Liver (tissue), 3 donors: ENCODE data around the gene TBC1D20.

ENCODE experiments used
- FOXA1 ChIP-seq: IDR thresholded peaks from 2 replicates; pipeline ENCODE4 v1.6.1; 2016; ENCODE audit warnings: antibody characterized with exemption
- SP1 ChIP-seq: IDR thresholded peaks from 2 replicates; pipeline ENCODE4 v1.6.1; 2018; ENCODE audit warnings: antibody characterized with exemption, mild to moderate bottlenecking
- TAF1 ChIP-seq: conservative IDR thresholded peaks from 2 replicates; pipeline ENCODE4 v1.6.1; 2016; ENCODE audit warnings: antibody characterized with exemption, mild to moderate bottlenecking
- YY1 ChIP-seq: IDR thresholded peaks from 2 replicates; pipeline ENCODE4 v1.6.1; 2016; ENCODE audit warnings: antibody characterized with exemption, mild to moderate bottlenecking
- TF ChIP-seq, protein P1 (sequence below): fragments of 150-350 bp; IDR thresholded peaks from 2 replicates; pipeline ENCODE4 v1.5.1; 2017; ENCODE audit warnings: improper control_type of control experiment, low read depth, low read length; ENCODE audit not compliant: missing input control
- TF ChIP-seq, protein P2 (sequence below): IDR thresholded peaks from 2 replicates; pipeline ENCODE4 v1.6.1; 2016; ENCODE audit warnings: antibody characterized with exemption
- TF ChIP-seq, protein P3 (sequence below): IDR thresholded peaks from 2 replicates; pipeline ENCODE4 v1.6.1; 2016; ENCODE audit warnings: antibody characterized with exemption
- donor health status: healthy.
- donor health status: healthy.

DNA sequence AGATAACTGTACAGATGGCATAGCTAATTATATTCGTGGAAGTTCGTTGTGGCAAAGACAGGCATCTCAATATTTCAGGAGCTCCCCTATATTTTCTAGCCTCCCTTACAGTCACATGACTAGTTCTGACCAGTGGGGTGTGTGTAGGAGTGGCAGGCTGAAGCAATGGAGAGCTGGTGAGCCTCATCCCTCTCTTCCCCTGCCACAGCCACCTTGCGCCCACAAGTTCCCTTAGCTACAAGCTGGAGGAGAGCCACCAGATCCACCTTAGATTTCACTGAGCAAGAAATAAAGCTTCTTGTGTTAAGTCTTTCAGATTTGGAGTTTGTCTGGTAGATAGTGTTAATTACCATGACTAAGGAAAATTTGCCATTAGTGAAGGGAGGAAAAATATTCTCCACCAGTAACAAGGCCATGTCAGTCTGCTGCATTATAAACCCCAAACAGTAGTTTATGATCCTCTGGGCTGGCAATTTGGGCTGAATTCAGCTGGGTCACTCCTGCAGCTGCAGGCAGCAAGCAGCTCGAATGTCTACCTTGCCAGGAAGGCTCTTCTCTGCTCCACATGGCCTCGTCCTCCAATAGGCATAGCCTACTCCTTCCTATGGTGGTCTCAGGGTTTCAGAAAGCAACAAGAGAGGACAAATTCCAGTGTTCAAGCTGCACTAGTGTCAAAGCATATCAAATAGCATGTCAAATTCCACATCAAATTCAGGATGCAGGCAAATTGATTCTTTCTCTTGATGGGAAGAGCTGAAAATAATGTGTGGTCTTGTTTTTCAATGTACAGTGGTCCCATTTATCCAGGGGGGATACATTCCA, 61.7 kb downstream of the TBC1D20 start:
- no peak for TF ChIP-seq SP1
- no peak for TF ChIP-seq YY1
- TF ChIP-seq, protein P1, sequence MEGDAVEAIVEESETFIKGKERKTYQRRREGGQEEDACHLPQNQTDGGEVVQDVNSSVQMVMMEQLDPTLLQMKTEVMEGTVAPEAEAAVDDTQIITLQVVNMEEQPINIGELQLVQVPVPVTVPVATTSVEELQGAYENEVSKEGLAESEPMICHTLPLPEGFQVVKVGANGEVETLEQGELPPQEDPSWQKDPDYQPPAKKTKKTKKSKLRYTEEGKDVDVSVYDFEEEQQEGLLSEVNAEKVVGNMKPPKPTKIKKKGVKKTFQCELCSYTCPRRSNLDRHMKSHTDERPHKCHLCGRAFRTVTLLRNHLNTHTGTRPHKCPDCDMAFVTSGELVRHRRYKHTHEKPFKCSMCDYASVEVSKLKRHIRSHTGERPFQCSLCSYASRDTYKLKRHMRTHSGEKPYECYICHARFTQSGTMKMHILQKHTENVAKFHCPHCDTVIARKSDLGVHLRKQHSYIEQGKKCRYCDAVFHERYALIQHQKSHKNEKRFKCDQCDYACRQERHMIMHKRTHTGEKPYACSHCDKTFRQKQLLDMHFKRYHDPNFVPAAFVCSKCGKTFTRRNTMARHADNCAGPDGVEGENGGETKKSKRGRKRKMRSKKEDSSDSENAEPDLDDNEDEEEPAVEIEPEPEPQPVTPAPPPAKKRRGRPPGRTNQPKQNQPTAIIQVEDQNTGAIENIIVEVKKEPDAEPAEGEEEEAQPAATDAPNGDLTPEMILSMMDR = no peak
- TF ChIP-seq FOXA1 = no peak
- TF ChIP-seq, protein P2, sequence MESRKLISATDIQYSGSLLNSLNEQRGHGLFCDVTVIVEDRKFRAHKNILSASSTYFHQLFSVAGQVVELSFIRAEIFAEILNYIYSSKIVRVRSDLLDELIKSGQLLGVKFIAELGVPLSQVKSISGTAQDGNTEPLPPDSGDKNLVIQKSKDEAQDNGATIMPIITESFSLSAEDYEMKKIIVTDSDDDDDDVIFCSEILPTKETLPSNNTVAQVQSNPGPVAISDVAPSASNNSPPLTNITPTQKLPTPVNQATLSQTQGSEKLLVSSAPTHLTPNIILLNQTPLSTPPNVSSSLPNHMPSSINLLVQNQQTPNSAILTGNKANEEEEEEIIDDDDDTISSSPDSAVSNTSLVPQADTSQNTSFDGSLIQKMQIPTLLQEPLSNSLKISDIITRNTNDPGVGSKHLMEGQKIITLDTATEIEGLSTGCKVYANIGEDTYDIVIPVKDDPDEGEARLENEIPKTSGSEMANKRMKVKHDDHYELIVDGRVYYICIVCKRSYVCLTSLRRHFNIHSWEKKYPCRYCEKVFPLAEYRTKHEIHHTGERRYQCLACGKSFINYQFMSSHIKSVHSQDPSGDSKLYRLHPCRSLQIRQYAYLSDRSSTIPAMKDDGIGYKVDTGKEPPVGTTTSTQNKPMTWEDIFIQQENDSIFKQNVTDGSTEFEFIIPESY = no peak
- TF ChIP-seq TAF1 = no peak
- TF ChIP-seq, protein P3, sequence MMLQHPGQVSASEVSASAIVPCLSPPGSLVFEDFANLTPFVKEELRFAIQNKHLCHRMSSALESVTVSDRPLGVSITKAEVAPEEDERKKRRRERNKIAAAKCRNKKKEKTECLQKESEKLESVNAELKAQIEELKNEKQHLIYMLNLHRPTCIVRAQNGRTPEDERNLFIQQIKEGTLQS = no peak
